H1 (cell line): ENCODE results near the gene MUSTN1. TPM values are rescaled to one million over a fixed set of nuclear protein-coding genes. Genes with fewer than 3 reads are reported as not detected.

ENCODE experiments used
- CTCF ChIA-PET: fragments of 300-600 bp; sonication (Branson Sonifier 250); formaldehyde crosslinking; loops from one replicate; lab custom pipeline; 2021; ENCODE audit not compliant: partially characterized antibody; lab: Charles Lee
- POLR2A ChIA-PET: fragments of 300-600 bp; sonication (Branson Sonifier 250); formaldehyde crosslinking; loops from one replicate; lab custom pipeline; 2021; ENCODE audit warnings: inconsistent platforms; ENCODE audit not compliant: partially characterized antibody; lab: Charles Lee
- DNase-seq, 2 experiments: peaks; one replicate each; pipeline versions ENCODE4 v3.0.0 to v3.0.0-alpha.2; 2010 to 2022; ENCODE audit warnings: low spot score in 2 of 2, low read depth in 1 of 2, mixed read lengths in 1 of 2
- FAIRE-seq: peaks from 2 replicates; lab custom pipeline; 2011; peaks lifted over from hg19 to GRCh38; lab: Jason Lieb, UNC
- H2AFZ ChIP-seq: 2 replicates; pipeline ENCODE4 v1.8.1; 2012; ENCODE audit warnings: low read length, inconsistent platforms
- H2AK5ac ChIP-seq: 2 replicates; pipeline ENCODE4 v1.6.1; 2013; ENCODE audit warnings: low read depth, low read length
- H2BK120ac ChIP-seq: replicated peaks from 2 replicates; pipeline ENCODE3; 2013; ENCODE audit warnings: low read depth, low read length, inconsistent platforms
- H2BK12ac ChIP-seq: 2 replicates; pipeline ENCODE4 v1.6.1; 2013; ENCODE audit warnings: low read depth, low read length
- H2BK15ac ChIP-seq: 2 replicates; pipeline ENCODE4 v1.6.1; 2013; ENCODE audit warnings: low read length
- H2BK20ac ChIP-seq: 2 replicates; pipeline ENCODE4 v1.6.1; 2013; ENCODE audit warnings: low read length
- H2BK5ac ChIP-seq: 2 replicates; pipeline ENCODE4 v1.6.1; 2013; ENCODE audit warnings: low read depth, low read length
- H3K14ac ChIP-seq: 2 replicates; pipeline ENCODE4 v1.6.1; 2013; ENCODE audit warnings: inconsistent platforms; ENCODE audit not compliant: insufficient read length
- H3K18ac ChIP-seq: 2 replicates; pipeline ENCODE4 v1.6.1; 2013; ENCODE audit warnings: low read length; ENCODE audit errors: extremely low read depth
- H3K23ac ChIP-seq: 2 replicates; pipeline ENCODE4 v1.6.1; 2013; ENCODE audit warnings: inconsistent platforms; ENCODE audit not compliant: insufficient read length
- H3K23me2 ChIP-seq: 2 replicates; pipeline ENCODE4 v1.6.1; 2013; ENCODE audit warnings: low read depth, low read length
- H3K27ac ChIP-seq: 2 replicates; pipeline ENCODE4 v1.6.1; 2011; ENCODE audit warnings: low read depth, low read length, inconsistent platforms
- H3K27me3 ChIP-seq, 4 experiments: replicated peaks in 1 of 4; 1 replicate in 1 of 4; 2 replicates in 3 of 4; pipeline versions ENCODE4 v1.6.1 to v1.8.1; 2011 to 2013; ENCODE audit warnings: low read length in 3 of 4, mild to moderate bottlenecking in 3 of 4, inconsistent platforms in 2 of 4, mixed read lengths in 2 of 4, moderate library complexity in 1 of 4; ENCODE audit not compliant: control insufficient read depth in 3 of 4, insufficient read depth in 3 of 4; ENCODE audit errors: extremely low read depth in 1 of 4
- H3K36me3 ChIP-seq, 4 experiments: 2 replicates each; pipeline versions ENCODE4 v1.6.1 to v1.8.1; 2011 to 2013; ENCODE audit warnings: mild to moderate bottlenecking in 4 of 4, low read length in 3 of 4, moderate library complexity in 2 of 4, control low read depth in 1 of 4, inconsistent platforms in 1 of 4; ENCODE audit not compliant: insufficient read depth in 4 of 4, control insufficient read depth in 2 of 4
- H3K4ac ChIP-seq: replicated peaks from 2 replicates; pipeline ENCODE3; 2013; ENCODE audit warnings: low read length, low read depth, mixed read lengths, inconsistent platforms; ENCODE audit not compliant: insufficient read length
- H3K4me1 ChIP-seq, 4 experiments: replicated peaks in 1 of 4; 1 replicate in 1 of 4; 2 replicates in 3 of 4; pipeline versions ENCODE4 v1.6.1 to v1.8.1; 2011 to 2013; ENCODE audit warnings: low read length in 3 of 4, inconsistent platforms in 2 of 4, mixed read lengths in 1 of 4; ENCODE audit not compliant: insufficient read depth in 4 of 4, control insufficient read depth in 3 of 4
- H3K4me2 ChIP-seq, 2 experiments: 2 replicates each; pipeline versions ENCODE4 v1.6.1 to v1.8.1; 2011 to 2013; ENCODE audit warnings: low read depth in 2 of 2, low read length in 2 of 2, control low read depth in 1 of 2, inconsistent platforms in 1 of 2, mild to moderate bottlenecking in 1 of 2; ENCODE audit not compliant: insufficient read depth in 1 of 2
- H3K4me3 ChIP-seq, 4 experiments: fragments of 200-600, 300-600 bp in 1 of 4; sonication (generic), shearing (Covaris generic), sonication (Bioruptor Twin) in 1 of 4; 2 replicates each; pipeline versions ENCODE4 v1.5.1 to v1.8.1; 2011 to 2016; ENCODE audit warnings: low read length in 4 of 4, low read depth in 3 of 4, control low read depth in 2 of 4, inconsistent platforms in 2 of 4, mild to moderate bottlenecking in 2 of 4, mixed read lengths in 1 of 4, moderate library complexity in 1 of 4; ENCODE audit not compliant: insufficient read depth in 2 of 4; ENCODE audit errors: extremely low read depth in 1 of 4
- H3K56ac ChIP-seq: replicated peaks from 2 replicates; pipeline ENCODE3; 2013; ENCODE audit warnings: low read depth, mild to moderate bottlenecking, mixed read lengths, low read length, inconsistent platforms; ENCODE audit not compliant: insufficient read length
- H3K79me1 ChIP-seq: 2 replicates; pipeline ENCODE4 v1.6.1; 2013; ENCODE audit warnings: low read depth, low read length, control low read depth
- H3K79me2 ChIP-seq, 2 experiments: 2 replicates each; pipeline versions ENCODE4 v1.6.1 to v1.8.1; 2012 to 2013; ENCODE audit warnings: low read length in 2 of 2, mild to moderate bottlenecking in 2 of 2, inconsistent platforms in 1 of 2; ENCODE audit not compliant: insufficient read depth in 2 of 2, control insufficient read depth in 1 of 2
- H3K9ac ChIP-seq, 4 experiments: replicated peaks in 1 of 4; 1 replicate in 1 of 4; 2 replicates in 3 of 4; pipeline versions ENCODE4 v1.6.1 to v1.8.1; 2011 to 2013; ENCODE audit warnings: low read depth in 3 of 4, low read length in 3 of 4, control low read depth in 2 of 4, mild to moderate bottlenecking in 2 of 4, moderate library complexity in 2 of 4, inconsistent platforms in 1 of 4; ENCODE audit errors: extremely low read depth in 1 of 4
- H3K9me3 ChIP-seq, 2 experiments: 2 replicates each; pipeline versions ENCODE4 v1.6.1 to v1.8.1; 2012 to 2013; ENCODE audit warnings: mild to moderate bottlenecking in 2 of 2, moderate library complexity in 2 of 2, control low read depth in 1 of 2, inconsistent platforms in 1 of 2, low read depth in 1 of 2, low read length in 1 of 2, mixed read lengths in 1 of 2; ENCODE audit not compliant: insufficient read depth in 2 of 2
- H4K20me1 ChIP-seq, 2 experiments: replicated peaks in 1 of 2; 2 replicates each; pipeline versions ENCODE3 to v1.8.1; 2011 to 2013; ENCODE audit warnings: inconsistent platforms in 2 of 2, low read length in 2 of 2, mild to moderate bottlenecking in 1 of 2; ENCODE audit not compliant: insufficient read depth in 2 of 2, control insufficient read depth in 1 of 2
- H4K5ac ChIP-seq: 2 replicates; pipeline ENCODE4 v1.6.1; 2013; ENCODE audit warnings: low read length, low read depth, mixed read lengths, inconsistent platforms; ENCODE audit not compliant: insufficient read length
- H4K8ac ChIP-seq: 2 replicates; pipeline ENCODE4 v1.8.0; 2013; ENCODE audit warnings: mild to moderate bottlenecking, moderate library complexity, low read length, inconsistent platforms; ENCODE audit not compliant: insufficient read depth; ENCODE audit errors: extremely low read depth
- H4K91ac ChIP-seq: replicated peaks from 2 replicates; pipeline ENCODE3; 2013; ENCODE audit warnings: low read length, mixed read lengths, inconsistent platforms; ENCODE audit not compliant: insufficient read length
- ASH2L ChIP-seq: fragments of 200-600, 300-600 bp; sonication (generic); IDR thresholded peaks from one replicate; pipeline ENCODE4 v1.7.1; 2017; ENCODE audit warnings: low read length
- CREB1 ChIP-seq: IDR thresholded peaks from 2 replicates; pipeline ENCODE4 v1.6.1; 2012; ENCODE audit warnings: inconsistent platforms
- CTCF ChIP-seq, 3 experiments: IDR thresholded peaks; 1 replicate in 2 of 3; 2 replicates in 1 of 3; pipeline versions ENCODE4 v1.5.1 to v1.6.1; 2011; ENCODE audit warnings: low read length in 3 of 3, mild to moderate bottlenecking in 3 of 3, inconsistent platforms in 2 of 3, low read depth in 1 of 3, moderate library complexity in 1 of 3; ENCODE audit not compliant: insufficient read depth in 1 of 3; ENCODE audit errors: control extremely low read depth in 1 of 3
- EGR1 ChIP-seq: IDR thresholded peaks from 2 replicates; pipeline ENCODE4 v1.6.1; 2011; ENCODE audit warnings: low read depth, low read length, borderline replicate concordance
- HDAC6 ChIP-seq: IDR thresholded peaks from one replicate; pipeline ENCODE4 v1.7.1; 2012; ENCODE audit warnings: low read depth, mild to moderate bottlenecking, inconsistent platforms, low read length, moderate library complexity
- RAD21 ChIP-seq, 2 experiments: IDR thresholded peaks in 1 of 2; conservative IDR thresholded peaks in 1 of 2; 2 replicates each; pipeline ENCODE4 v1.6.1; 2011; ENCODE audit warnings: low read depth in 2 of 2, low read length in 2 of 2, improper control_type of control experiment in 1 of 2, inconsistent platforms in 1 of 2, mild to moderate bottlenecking in 1 of 2, moderate library complexity in 1 of 2
- SP1 ChIP-seq: IDR thresholded peaks from 2 replicates; pipeline ENCODE4 v1.6.1; 2011; ENCODE audit warnings: low read depth, low read length
- TCF12 ChIP-seq: IDR thresholded peaks from 2 replicates; pipeline ENCODE4 v1.6.1; 2011; ENCODE audit warnings: low read depth, mild to moderate bottlenecking, low read length
- WGBS, 2 experiments: shearing (Covaris generic) in 1 of 2; methylation state at CpG; one replicate each; pipeline versions ENCODE4 v1.1.6 to v1.1.7; 2013 to 2015; ENCODE audit warnings: low lambda C conversion rate in 2 of 2, mixed read lengths in 2 of 2, inconsistent platforms in 1 of 2, low coverage in 1 of 2, missing lambda C conversion rate in 1 of 2; ENCODE audit not compliant: insufficient replicate concordance in 2 of 2, insufficient coverage in 1 of 2, insufficient read length in 1 of 2; ENCODE audit errors: extremely low coverage in 1 of 2, missing lambda C conversion rate in 1 of 2; 5-methylcytosine and 5-hydroxymethylcytosine counted together
- polyA plus RNA-seq, 7 experiments: library from polyadenylated mRNA; depleted of rRNA in 3 of 7; stranded (reverse) in 5 of 7; unstranded in 2 of 7; fragments of >200 nt in 5 of 7; fragments of 200-250 nt in 2 of 7; gene quantifications; 1 replicate in 5 of 7; 2 replicates in 1 of 7; 4 replicates in 1 of 7; pipeline versions ENCODE4 v1.2.1 to v1.2.3, GENCODE V29; 2011 to 2013; ENCODE audit warnings: missing spikeins in 2 of 7, mixed read lengths in 2 of 7
- total RNA-seq: library from RNA; stranded (reverse); fragmentation: NEBNext Ultra II Directional; extraction: Animal tissue kit (Norgen Biotek cat#: 25700); gene quantifications from 2 replicates; pipeline ENCODE4 v1.2.1, GENCODE V29; 2021

MUSTN1 gene
- total and polyA plus RNA-seq, 2 of the 8 experiments (the other 6 are each of a cell fraction or from before 2014, with no cell fraction given) = 1.1 to 2.4 TPM

DNA sequence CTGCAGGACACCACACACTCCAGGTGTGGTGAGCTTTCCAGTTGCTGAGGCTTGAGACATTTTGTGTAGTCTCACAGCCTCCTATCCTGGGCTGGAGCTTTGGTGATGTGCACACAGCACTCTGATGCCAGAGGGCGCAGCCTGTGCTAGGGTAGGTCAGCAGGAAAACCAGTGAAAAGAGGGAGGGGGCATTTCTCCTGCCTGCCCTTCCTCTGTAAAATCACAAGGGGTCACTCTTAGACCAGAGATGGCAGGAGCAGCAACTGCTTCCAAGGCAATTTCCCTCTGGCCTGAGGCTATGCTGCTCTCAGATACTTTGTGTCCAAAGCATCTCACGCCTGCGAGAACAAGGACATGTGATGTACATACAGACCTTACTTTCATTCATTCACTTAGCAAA lies 16.5 kb upstream of the MUSTN1 start:
- Histone ChIP-seq H3K23me2 (no peaks in the 10 kb centered on the region), H2AK5ac (no peak overlapping the region), H4K8ac (no peak overlapping the region), H4K91ac (no peak overlapping the region), H2BK5ac (no peak overlapping the region), H3K56ac (no peak overlapping the region), H3K79me1 (no peaks in the 10 kb centered on the region), H3K14ac (no peak overlapping the region), H4K5ac (no peak overlapping the region), H2BK15ac (no peak overlapping the region), H3K4me1 (no peaks in the 10 kb centered on the region), H2BK20ac (no peak overlapping the region), H4K20me1 (peaks cover 0 to 2% of the 10 kb centered on the region in 2 experiments), H3K27me3 (no peaks in the 10 kb centered on the region), H3K4ac (no peak overlapping the region), H2AFZ (no peak overlapping the region), H3K23ac (no peak overlapping the region), H2BK12ac (no peak overlapping the region), H3K36me3 (peaks cover 3 to 13% (median 7%) of the 10 kb centered on the region in 4 experiments; a peak in 7 of 8 replicates), H3K4me2 (no peak overlapping the region), H3K9ac (no peak overlapping the region; a peak in 1 of 7 replicates), H2BK120ac (no peak overlapping the region), H3K4me3 (no peak overlapping the region), H3K18ac (no peak overlapping the region), H3K9me3 (no peaks in the 10 kb centered on the region), H3K27ac (no peak overlapping the region), H3K79me2 (no peaks in the 10 kb centered on the region)
- FAIRE-seq (peak; percentile 85), DNase-seq (peak; percentile 53 to 58)
- TF ChIP-seq EGR1 (no peak), CTCF (IDR thresholded peaks at IDR 0.05; ENCODE audit: control extremely low read depth in 1 of 3, insufficient read depth in 1 of 3, low read depth in 1 of 3, low read length in 3 of 3) (peak; percentile 66 to 94 (median 92)), TCF12 (no peak), RAD21 (IDR thresholded peaks at IDR 0.05 in 1 of 2, conservative IDR thresholded peaks at IDR 0.05 in 1 of 2; ENCODE audit: low read depth in 2 of 2, low read length in 2 of 2) (peak; percentile 95 to 98), CREB1 (0 out of 2 replicates have a peak, but pooled peaks have one; percentile 18), SP1 (no peak), ASH2L (no peak), HDAC6 (no peak)
- POLR2A ChIA-PET = interaction anchor here (0.6 kb wide), 1 partner anchor 157 kb away, joined by 3 read pairs; no protein-coding TSS in a partner anchor
- 57% methylated on average over 3 of the region's 3 CpGs; no CpG with 5 or more reads in 1 of the 2 experiments for WGBS, 2 experiments
- CTCF ChIA-PET = interaction anchor here (0.6 to 3.5 kb wide), 47 partner anchors 9 to 347 kb away, joined by 3 to 35 read pairs (median 4); partner anchors contain the start of gene MUSTN1
